ENCODE measurements around the gene GTF3C2.

- TF ChIP-seq CTCF (IDR thresholded peaks at IDR 0.05; ENCODE audit: insufficient read depth, low read length) (no peak), REST (IDR thresholded peaks at IDR 0.05; ENCODE audit: insufficient replicate concordance, low read depth) (no peak)
Measured at GRCh38 chr2:27281442-27281841, 75.1 kb downstream of the GTF3C2 start.
